GM12878 (cell line): Measurements from ENCODE around the gene SLC17A6. TPM values are rescaled to one million over a fixed set of nuclear protein-coding genes. Genes with fewer than 3 reads are reported as not detected.
A peak's percentile ranks its signal among the peaks of the same experiment; 100 is the strongest.

Source experiments
- ATAC-seq: fragments of 200-7000 bp; cut with Tn5 transposase; 3 replicates; pipeline ENCODE4 v1.9.1; 2020; ENCODE audit warnings: mild to moderate bottlenecking, moderate library complexity
- Bru-seq: library from RNA; stranded (reverse); fragments of 400-500 nt; gene quantifications from one replicate; lab custom pipeline; 2021; lab: Mats Ljungman, UMichigan
- BruChase-seq, 2 experiments: library from RNA; stranded (reverse); fragments of 400-500 nt; gene quantifications; one replicate each; lab custom pipeline; 2021; lab: Mats Ljungman, UMichigan
- BruUV-seq: library from RNA; stranded (reverse); fragments of 400-500 nt; replicated peaks from 2 replicates; lab custom pipeline; 2021; lab: Mats Ljungman, UMichigan
- CTCF ChIA-PET: fragments of 300-600 bp; sonication (Branson Sonifier 250); formaldehyde crosslinking; extraction: SDS; loops from one replicate; lab custom pipeline; 2021; ENCODE audit warnings: inconsistent platforms; lab: Yijun Ruan, JAX
- POLR2A ChIA-PET: fragments of 350-600 bp; formaldehyde crosslinking; extraction: SDS; loops from one replicate; lab custom pipeline; 2021; ENCODE audit warnings: inconsistent platforms; lab: Charles Lee
- RAD21 ChIA-PET: fragments of 300-600 bp; sonication (Branson Sonifier 250); formaldehyde crosslinking; loops from one replicate; lab custom pipeline; 2023; ENCODE audit warnings: antibody characterized with exemption; ENCODE audit not compliant: unreplicated experiment; lab: Charles Lee
- SMC1A ChIA-PET: fragments of 300-600 bp; sonication (Branson Sonifier 250); formaldehyde crosslinking; loops from one replicate; lab custom pipeline; 2023; ENCODE audit not compliant: unreplicated experiment, uncharacterized antibody; lab: Charles Lee
- DNase-seq: peaks from one replicate; pipeline ENCODE4 v3.0.0-alpha.2; 2011; ENCODE audit warnings: low read depth, low spot score
- FAIRE-seq: peaks from 3 replicates; lab custom pipeline; 2011; peaks lifted over from hg19 to GRCh38; lab: Jason Lieb, UNC
- H2AFZ ChIP-seq: 2 replicates; pipeline ENCODE4 v1.6.0; 2011; ENCODE audit warnings: low read depth, low read length, control low read depth; ENCODE audit not compliant: control insufficient read depth
- H3K27ac ChIP-seq: 2 replicates; pipeline ENCODE4 v1.5.1; 2011; ENCODE audit warnings: control low read depth; ENCODE audit not compliant: control insufficient read depth, insufficient read depth
- H3K27me3 ChIP-seq, 2 experiments: replicated peaks in 1 of 2; 2 replicates each; pipeline versions ENCODE4 v1.6.0 to v1.6.1; 2011; ENCODE audit warnings: low read length in 1 of 2; ENCODE audit not compliant: control insufficient read depth in 2 of 2, insufficient read depth in 2 of 2
- H3K36me3 ChIP-seq, 2 experiments: 2 replicates each; pipeline ENCODE4 v1.5.1; 2011; ENCODE audit warnings: low read length in 1 of 2; ENCODE audit not compliant: control insufficient read depth in 2 of 2, insufficient read depth in 2 of 2
- H3K4me1 ChIP-seq: 2 replicates; pipeline ENCODE4 v1.6.1; 2011; ENCODE audit warnings: mild to moderate bottlenecking, low read length, moderate library complexity, mixed read lengths; ENCODE audit not compliant: control insufficient read depth, insufficient read depth
- H3K4me2 ChIP-seq: 2 replicates; pipeline ENCODE4 v1.6.0; 2011; ENCODE audit warnings: control low read depth; ENCODE audit not compliant: control insufficient read depth, insufficient read depth
- H3K4me3 ChIP-seq: fragments of 200-600 bp; sonication (generic); 2 replicates; pipeline ENCODE4 v1.5.1; 2016
- H3K79me2 ChIP-seq: 2 replicates; pipeline ENCODE4 v1.6.0; 2011; ENCODE audit warnings: low read length; ENCODE audit not compliant: control insufficient read depth, insufficient read depth
- H3K9ac ChIP-seq: 2 replicates; pipeline ENCODE4 v1.8.0; 2011; ENCODE audit warnings: low read length, control low read depth, mixed read lengths; ENCODE audit not compliant: control insufficient read depth, insufficient read depth
- H3K9me3 ChIP-seq: replicated peaks from 3 replicates; pipeline ENCODE4 v1.5.1; 2011; ENCODE audit warnings: mild to moderate bottlenecking, low read length; ENCODE audit not compliant: control insufficient read depth, insufficient read depth
- H4K20me1 ChIP-seq: 2 replicates; pipeline ENCODE4 v1.6.0; 2011; ENCODE audit not compliant: control insufficient read depth, insufficient read depth
- MEF2B ChIP-seq: fragments of 450-650 bp; IDR thresholded peaks from 2 replicates; pipeline ENCODE4 v1.6.1; 2018; ENCODE audit warnings: mild to moderate bottlenecking, moderate library complexity; ENCODE audit not compliant: partially characterized antibody, poor library complexity, severe bottlenecking
- NR2F1 ChIP-seq: fragments of 450-650 bp; conservative IDR thresholded peaks from 2 replicates; pipeline ENCODE4 v1.6.1; 2017; ENCODE audit warnings: mild to moderate bottlenecking
- REST ChIP-seq: IDR thresholded peaks from 2 replicates; pipeline ENCODE4 v1.6.1; 2012; ENCODE audit warnings: mild to moderate bottlenecking, low read depth, low read length
- SPI1 ChIP-seq: IDR thresholded peaks from 2 replicates; pipeline ENCODE4 v1.6.1; 2011; ENCODE audit warnings: low read depth, mild to moderate bottlenecking, low read length, moderate library complexity, borderline replicate concordance; ENCODE audit not compliant: insufficient read depth
- ZNF274 ChIP-seq: IDR thresholded peaks from one replicate; pipeline ENCODE4 v1.8.0; 2011; ENCODE audit not compliant: insufficient read length, insufficient read depth
- ZNF592 ChIP-seq: fragments of 450-650 bp; IDR thresholded peaks from 2 replicates; pipeline ENCODE4 v1.6.1; 2017; ENCODE audit warnings: mild to moderate bottlenecking, moderate library complexity
- WGBS: methylation state at CpG from one replicate; pipeline ENCODE4 v1.1.6; 2016; ENCODE audit warnings: low lambda C conversion rate; ENCODE audit not compliant: insufficient replicate concordance, insufficient coverage; ENCODE audit errors: missing lambda C conversion rate; 5-methylcytosine and 5-hydroxymethylcytosine counted together
- in situ Hi-C: fragments of 300-500 bp; cut with MboI; formaldehyde crosslinking; loops from 9 replicates; pipeline ENCODE4 v1.14.3; 2018; ENCODE audit warnings: mixed read lengths
- intact Hi-C: fragments of 100-400 bp; cut with micrococcal nuclease; formaldehyde crosslinking; loops from one replicate; pipeline ENCODE4 v1.14.2; 2022; ENCODE audit not compliant: unreplicated experiment
- long read RNA-seq, 2 experiments: library from polyadenylated mRNA; unstranded; transcript quantifications; one replicate each; pipeline ENCODE4 v2.0.0, GENCODE V29; 2019 to 2020
- polyA minus RNA-seq, 3 experiments: library from RNA; depleted of rRNA, polyadenylated mRNA; stranded (reverse); fragments of >200 nt; gene quantifications; 2 replicates each; pipeline ENCODE4 v1.2.3, GENCODE V29; 2011
- polyA plus RNA-seq, 11 experiments: library from polyadenylated mRNA; depleted of rRNA in 4 of 11; unstranded in 6 of 11; stranded (reverse) in 5 of 11; fragments of >200 nt; fragmentation: Nextera tagmentation in 4 of 11; fragmentation: Illumina TruSeq in 1 of 11; extraction: Ambion mirVana in 4 of 11; extraction: Trizol in 1 of 11; gene quantifications; 1 replicate in 1 of 11; 2 replicates in 10 of 11; pipeline versions ENCODE4 v1.2.1 to v1.2.3, GENCODE V29; 2011 to 2016; ENCODE audit warnings: inconsistent platforms in 2 of 11, missing spikeins in 2 of 11, low read depth in 1 of 11
- total RNA-seq, 4 experiments: library from RNA; depleted of rRNA in 3 of 4; stranded (reverse); fragments of >200 nt in 3 of 4; fragmentation: Illumina TruSeq in 1 of 4; extraction: Trizol in 1 of 4; gene quantifications; 2 replicates each; pipeline versions ENCODE4 v1.2.1 to v1.2.3, GENCODE V29; 2013 to 2021

SLC17A6 gene
- not detected in 2 replicates for total RNA-seq (2013; cell fraction: nucleolus; rRNA removed)
- total RNA-seq (2014; rRNA removed) (not detected in 2 replicates), total RNA-seq (2014; rRNA removed; fragmentation: Illumina TruSeq; extraction: Trizol) (not detected in 2 replicates), total RNA-seq (2021) (not detected in 2 replicates), polyA plus RNA-seq (2011; rRNA removed) (not detected in 2 replicates), polyA plus RNA-seq (2014; fragmentation: Illumina TruSeq; extraction: Trizol) (not detected in 2 replicates), polyA plus RNA-seq (2014; fragmentation: Nextera tagmentation; extraction: Ambion mirVana) (not detected), polyA plus RNA-seq (2014; rRNA removed) (not detected in 2 replicates), polyA plus RNA-seq (2016; fragmentation: Nextera tagmentation; extraction: Ambion mirVana) (not detected), polyA minus RNA-seq (2011; rRNA and poly(A)+ RNA removed) (not detected in 2 replicates), Bru-seq, nascent RNA (not detected), BruChase-seq, experiment 1, labeled RNA remaining after a 6-hour chase (not detected), BruChase-seq, experiment 2, labeled RNA remaining after a 2-hour chase (not detected)
- not detected for polyA plus RNA-seq (2011; ENCODE audit: low read depth)
- not detected in 2 replicates for polyA plus RNA-seq (2011; cell fraction: cytosol; rRNA removed)
- polyA plus RNA-seq (2011; cell fraction: nucleus; rRNA removed), result not detected in 2 replicates
- polyA plus RNA-seq (2012), result not detected in 2 replicates
- polyA minus RNA-seq (2011; cell fraction: cytosol; rRNA and poly(A)+ RNA removed), result not detected in 2 replicates
- polyA minus RNA-seq (2011; cell fraction: nucleus; rRNA and poly(A)+ RNA removed), result not detected in 2 replicates
- long read RNA-seq, experiment 1, result 0 reads
- long read RNA-seq, experiment 2, result 0 reads

- 14% methylated on average over 28 of the region's 28 CpGs for WGBS
- H3K4me3 ChIP-seq, result no peak within 1 kb of the TSS
- H4K20me1 ChIP-seq, result no peaks in the 10 kb centered on the region
- H2AFZ ChIP-seq, result no peak within 1 kb of the TSS
- ATAC-seq, result peak; percentile 76
- H3K27ac ChIP-seq, result no peak within 1 kb of the TSS
- H3K9ac ChIP-seq, result no peak within 1 kb of the TSS
- H3K4me1 ChIP-seq, result no peaks in the 10 kb centered on the region
- in situ Hi-C loops, result loop anchor here (5.0 kb wide), 1 partner anchor 444 kb away; no protein-coding TSS in a partner anchor
- peak; percentile 18 for FAIRE-seq
- ChIA-PET RAD21 (interaction anchor here (0.8 to 1.5 kb wide), 4 partner anchors 202 to 489 kb away, joined by 3 to 4 read pairs (median 4); no protein-coding TSS in a partner anchor), SMC1A (interaction anchor here (1.0 to 3.6 kb wide), 2 partner anchors 201 to 450 kb away, joined by 3 to 18 read pairs; no protein-coding TSS in a partner anchor), POLR2A (interaction anchor here (0.7 kb wide), 1 partner anchor 20 kb away, joined by 3 read pairs; no protein-coding TSS in a partner anchor), CTCF (interaction anchor here (0.5 to 4.7 kb wide), 6 partner anchors 10 to 598 kb away, joined by 3 to 44 read pairs (median 6); partner anchors contain the start of gene SVIP)
- H3K9me3 ChIP-seq, result no peaks in the 10 kb centered on the region
- intact Hi-C loops, result no loop called here
- H3K27me3 ChIP-seq, result peaks cover 15 to 24% of the 10 kb centered on the region in 2 experiments
- no TSS peak for BruUV-seq
- H3K36me3 ChIP-seq, result no peaks in the 10 kb centered on the region
- no peaks in the 10 kb centered on the region for H3K79me2 ChIP-seq
- no peak for DNase-seq
- no peak within 1 kb of the TSS for H3K4me2 ChIP-seq
- TF ChIP-seq ZNF592 (no peak), NR2F1 (no peak), ZNF274 (no peak), SPI1 (no peak), MEF2B (no peak), REST (peak; percentile 95)
Measured at GRCh38 chr11:22337596-22338485, at the start of gene SLC17A6. TSS of gene SLC17A6 (plus strand) at chr11:22338381. CDS start at chr11:22338534, 153 bp downstream.
